GM10847 (cell line): Measurements from ENCODE around the gene STT3B.

Source experiments
- POLR2A ChIP-seq: IDR thresholded peaks from 2 replicates; pipeline ENCODE4 v1.6.1; 2011; ENCODE audit not compliant: insufficient read length; ENCODE audit errors: extremely low read depth

Gene STT3B

GRCh38 chr3:31559872-31560534 lies 27.3 kb downstream of the STT3B start:
- TF ChIP-seq POLR2A = no peak

- no peak for TF ChIP-seq POLR2A
These were observed 29.2 kb downstream of the STT3B start for GRCh38 chr3:31561891-31562290.

- no peak for TF ChIP-seq POLR2A
These were observed 29.8 kb downstream of the STT3B start for GRCh38 chr3:31562525-31562924.

DNA sequence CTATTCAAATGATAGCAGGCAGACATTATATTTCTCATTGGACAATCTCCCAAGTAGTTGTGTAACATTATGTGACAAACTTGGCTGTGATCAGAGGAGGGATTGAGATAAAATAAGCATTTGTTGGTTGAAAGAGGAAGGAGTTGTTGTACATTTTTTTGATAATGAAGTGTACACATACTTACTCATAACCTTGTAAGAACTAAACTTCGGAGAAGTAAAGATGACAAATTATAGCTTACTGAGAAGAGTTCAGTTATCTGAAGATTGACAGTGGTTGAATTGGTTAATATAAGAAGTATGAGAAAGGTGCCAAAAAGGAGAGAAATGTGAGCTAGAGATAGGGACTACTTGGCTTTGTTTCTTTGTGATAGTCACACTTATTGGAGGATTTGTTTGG lies 32.6 kb downstream of the STT3B start:
- TF ChIP-seq POLR2A = no peak

DNA sequence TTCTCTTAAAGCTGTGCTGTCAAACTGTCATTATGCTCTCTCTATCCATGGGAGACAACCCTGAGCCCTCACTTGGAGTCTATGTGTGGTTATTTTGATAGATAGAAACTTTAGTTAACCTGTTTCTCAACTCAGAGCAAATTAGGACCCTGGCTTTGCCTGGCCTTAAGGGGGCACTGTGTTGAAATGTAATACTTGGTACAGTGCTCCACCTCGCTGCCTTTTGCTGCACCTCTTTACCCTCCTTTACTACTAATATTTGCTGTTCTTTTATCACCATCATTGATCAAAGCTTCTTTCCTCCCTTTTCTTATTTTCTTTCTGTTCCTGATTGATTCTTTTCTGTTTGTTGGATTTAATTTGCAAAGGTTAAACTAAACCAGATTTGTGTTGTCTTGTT lies 34.3 kb downstream of the STT3B start:
- no peak for TF ChIP-seq POLR2A

- no peak for TF ChIP-seq POLR2A
These were observed 35.9 kb downstream of the STT3B start for GRCh38 chr3:31568649-31569048.

DNA sequence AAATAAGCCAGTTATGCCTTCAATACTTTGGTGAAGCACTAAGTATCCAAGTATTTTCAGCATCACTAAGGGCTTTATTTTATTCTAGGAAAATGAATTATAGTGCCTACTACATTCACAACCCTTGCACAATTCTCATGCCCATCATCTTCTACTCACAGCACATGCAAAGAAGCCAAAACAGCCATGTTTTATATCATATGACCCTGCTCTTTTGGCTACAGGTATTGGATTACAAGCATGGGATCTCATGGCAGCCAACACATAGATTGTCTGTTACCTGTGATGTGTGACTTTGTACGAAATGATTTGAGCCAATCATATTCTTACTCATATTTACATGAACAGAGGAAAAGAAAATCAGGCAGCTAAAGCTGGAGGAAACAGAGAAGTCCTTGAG lies 38.6 kb downstream of the STT3B start:
- TF ChIP-seq POLR2A = no peak

- no peak for TF ChIP-seq POLR2A
These were observed 39.7 kb downstream of the STT3B start for GRCh38 chr3:31572236-31573004.

DNA sequence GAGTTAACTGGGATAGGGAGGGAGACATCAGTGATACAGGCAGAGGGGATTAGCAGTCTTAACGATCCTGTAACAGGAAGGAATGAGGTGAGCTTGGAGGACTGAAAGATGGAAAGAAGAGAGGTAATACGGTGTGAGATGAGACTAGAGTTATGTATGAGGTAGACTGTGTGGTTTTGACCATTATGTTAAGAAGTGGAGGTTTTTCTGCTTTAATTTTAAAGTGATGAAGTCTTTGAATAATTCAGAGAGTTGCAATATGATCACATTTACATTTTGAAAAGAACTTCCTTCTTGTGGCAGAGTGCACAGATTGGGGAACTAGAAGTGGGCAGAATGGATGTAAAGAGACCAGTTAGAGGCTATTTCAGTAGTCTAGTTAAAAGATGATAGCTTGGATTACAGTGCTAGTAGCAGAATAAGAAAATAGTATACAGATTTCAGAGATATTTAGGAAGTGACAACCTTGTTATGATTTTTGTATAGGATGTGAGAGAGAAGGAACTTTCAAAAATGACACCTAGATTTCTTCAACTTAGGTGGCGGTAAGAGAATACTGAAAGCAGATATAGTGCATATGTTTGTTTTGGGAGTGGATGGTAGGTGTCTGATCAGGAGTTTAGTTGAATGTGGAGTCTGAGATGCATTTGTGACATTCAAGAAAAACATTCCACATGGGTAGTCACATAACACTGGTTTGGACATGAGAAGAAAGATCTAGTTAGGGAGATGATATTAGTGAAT lies 40.5 kb downstream of the STT3B start:
- TF ChIP-seq POLR2A = no peak

DNA sequence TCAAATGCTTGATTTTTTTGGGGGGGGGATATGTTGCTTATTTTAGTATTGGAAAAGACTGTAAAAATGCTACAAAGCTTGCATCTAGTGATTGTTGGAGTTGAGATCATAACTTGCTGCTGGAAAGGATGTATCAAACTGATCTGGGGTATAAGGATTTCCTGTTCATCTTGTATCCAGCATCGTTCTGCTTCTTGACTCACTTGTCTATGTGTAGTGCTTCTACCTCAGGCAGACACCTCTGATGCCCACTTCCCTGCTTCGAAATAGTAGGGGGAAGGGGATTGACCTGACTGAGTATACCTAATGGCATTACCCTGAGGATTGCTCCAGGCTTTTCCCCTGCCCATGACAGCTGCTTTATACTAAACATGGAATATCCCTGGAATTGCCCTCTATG lies 42.7 kb downstream of the STT3B start:
- no peak for TF ChIP-seq POLR2A

DNA sequence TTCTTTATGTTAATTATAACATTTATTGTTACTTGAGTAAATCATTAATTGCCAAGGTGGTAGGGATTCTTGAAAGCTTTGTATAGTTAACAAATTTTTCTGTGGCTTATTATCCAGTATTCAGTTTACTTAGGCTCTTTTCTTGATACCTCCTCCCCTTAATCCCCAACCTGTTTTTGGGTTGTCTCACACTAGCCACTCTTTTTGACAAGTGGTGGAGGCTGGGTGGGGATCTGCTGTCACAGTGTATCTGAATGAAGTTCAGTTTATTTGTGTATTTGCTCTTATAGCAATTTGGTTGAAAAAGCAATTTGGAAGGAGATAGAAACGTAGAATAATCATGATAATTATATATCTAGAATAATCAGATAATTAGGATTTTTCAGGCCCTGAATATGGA lies 43.8 kb downstream of the STT3B start:
- no peak for TF ChIP-seq POLR2A

- no peak for TF ChIP-seq POLR2A
These were observed 44.5 kb downstream of the STT3B start for GRCh38 chr3:31577232-31577631.

DNA sequence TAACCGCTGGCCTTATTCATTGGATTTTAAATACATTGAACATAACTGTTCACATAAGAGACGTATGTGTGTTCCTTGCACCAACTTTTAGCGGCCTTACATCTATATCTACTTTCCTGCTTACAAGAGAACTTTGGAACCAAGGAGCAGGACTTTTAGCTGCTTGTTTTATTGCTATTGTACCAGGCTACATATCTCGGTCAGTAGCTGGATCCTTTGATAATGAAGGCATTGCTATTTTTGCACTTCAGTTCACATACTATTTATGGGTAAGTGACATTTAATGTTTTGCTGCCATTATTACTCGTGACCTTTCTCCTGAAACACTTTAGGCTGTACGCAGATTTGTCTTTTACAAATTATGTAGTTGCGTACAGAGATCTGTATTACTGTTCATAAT lies 47.1 kb downstream of the STT3B start:
- no peak for TF ChIP-seq POLR2A

DNA sequence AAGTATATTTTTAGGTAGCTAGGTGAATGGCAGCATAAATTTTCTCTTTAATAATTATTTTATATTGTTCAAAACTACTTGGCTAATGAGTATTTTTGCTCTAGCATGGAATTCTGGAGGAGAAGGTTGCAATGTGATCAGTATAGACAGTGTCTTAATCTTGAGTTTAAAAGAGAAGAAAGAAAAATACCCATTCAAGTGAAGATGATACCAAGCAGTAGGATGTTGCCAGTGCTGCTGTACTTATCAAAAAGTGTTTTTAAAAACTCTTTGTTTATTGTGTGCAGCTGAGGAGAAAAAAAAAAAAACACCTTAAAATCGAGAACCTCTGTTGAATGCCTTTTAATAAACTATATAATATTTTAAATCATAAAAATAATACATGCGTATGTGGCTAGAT lies 47.9 kb downstream of the STT3B start:
- TF ChIP-seq POLR2A = no peak

DNA sequence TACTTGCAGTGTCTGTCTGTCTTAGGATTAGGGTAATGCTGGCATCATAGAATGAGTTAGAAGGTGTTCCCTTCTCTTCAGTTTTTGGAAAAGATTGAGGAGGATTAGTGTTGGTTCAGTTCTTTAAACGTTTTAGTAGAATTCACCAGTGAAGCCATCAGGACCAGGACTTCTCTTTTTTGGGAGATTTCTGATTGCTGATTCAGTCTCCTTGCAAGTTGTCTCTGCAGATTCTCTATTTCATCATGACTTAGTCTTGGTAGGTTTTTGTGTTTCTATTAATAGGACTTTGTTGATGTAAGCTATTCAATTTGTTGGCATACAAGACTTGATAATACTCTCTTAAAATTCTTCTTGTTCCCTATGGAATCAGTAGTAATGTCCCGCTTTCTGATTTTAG lies 48.9 kb downstream of the STT3B start:
- TF ChIP-seq POLR2A = no peak

DNA sequence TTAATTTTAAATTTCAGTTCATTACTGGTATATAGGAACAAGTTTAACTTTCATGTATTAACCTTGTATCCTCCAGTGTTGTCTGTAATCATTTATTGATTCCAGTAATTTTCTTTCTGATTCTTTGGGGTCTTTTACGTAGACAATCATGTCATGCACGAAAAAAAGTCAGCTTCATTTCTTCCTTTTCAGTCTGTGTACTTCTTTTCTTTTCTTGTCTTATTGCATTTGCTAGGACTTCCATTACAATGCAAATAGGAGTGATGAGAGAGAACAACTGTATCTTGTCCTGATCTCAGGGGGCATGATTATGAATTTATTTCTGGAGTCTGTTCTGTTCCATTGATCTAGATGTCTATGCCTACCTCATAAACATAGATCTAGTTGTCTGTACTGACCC lies 56.5 kb downstream of the STT3B start:
- no peak for TF ChIP-seq POLR2A
